Measurements from ENCODE around the gene DNM3. TPM values are rescaled to one million over a fixed set of nuclear protein-coding genes. Genes with fewer than 3 reads are reported as not detected.

Gene DNM3
- total RNA-seq, 1 donor = 0.72 TPM

- no peak for TF ChIP-seq CTCF (IDR thresholded peaks at IDR 0.05; ENCODE audit: extremely low read depth, low read depth, low read length)
- Histone ChIP-seq H3K4me3 (ENCODE audit: insufficient read depth, low read length) (no peak overlapping the region), H3K27me3 (ENCODE audit: insufficient read depth, low read length) (no peaks in the 10 kb centered on the region), H2AFZ (ENCODE audit: low read length) (no peak overlapping the region), H3K27ac (ENCODE audit: low read depth, low read length) (no peak overlapping the region), H3K4me2 (ENCODE audit: insufficient read depth, low read length) (no peak overlapping the region), H3K9me3 (ENCODE audit: low read depth, low read length) (no peaks in the 10 kb centered on the region), H3K79me2 (ENCODE audit: insufficient read depth, low read length) (no peaks in the 10 kb centered on the region), H3K4me1 (ENCODE audit: insufficient read depth, low read length) (no peaks in the 10 kb centered on the region), H4K20me1 (ENCODE audit: insufficient read depth, low read length) (no peaks in the 10 kb centered on the region), H3K36me3 (ENCODE audit: insufficient read depth, low read length) (no peaks in the 10 kb centered on the region)
- DNase-seq (ENCODE audit: insufficient read length, low spot score, missing footprints) = no peak
These were observed 163.4 kb downstream of the DNM3 start for GRCh38 chr1:172004671-172005070.

- no peak overlapping the region for H3K27ac ChIP-seq (ENCODE audit: low read depth, low read length)
- H3K79me2 ChIP-seq (ENCODE audit: insufficient read depth, low read length) = no peaks in the 10 kb centered on the region
- no peaks in the 10 kb centered on the region for H3K36me3 ChIP-seq (ENCODE audit: insufficient read depth, low read length)
- H2AFZ ChIP-seq (ENCODE audit: low read length) = no peak overlapping the region
- no peaks in the 10 kb centered on the region for H4K20me1 ChIP-seq (ENCODE audit: insufficient read depth, low read length)
- no peak for DNase-seq (ENCODE audit: insufficient read length, low spot score, missing footprints)
- no peaks in the 10 kb centered on the region for H3K4me1 ChIP-seq (ENCODE audit: insufficient read depth, low read length)
- H3K9me3 ChIP-seq (ENCODE audit: low read depth, low read length) = no peaks in the 10 kb centered on the region
- TF ChIP-seq CTCF (IDR thresholded peaks at IDR 0.05; ENCODE audit: extremely low read depth, low read depth, low read length) = no peak
- no peaks in the 10 kb centered on the region for H3K27me3 ChIP-seq (ENCODE audit: insufficient read depth, low read length)
- no peak overlapping the region for H3K4me3 ChIP-seq (ENCODE audit: insufficient read depth, low read length)
- H3K4me2 ChIP-seq (ENCODE audit: insufficient read depth, low read length) = no peak overlapping the region
These were observed 164.6 kb downstream of the DNM3 start for GRCh38 chr1:172005856-172006255.

- Histone ChIP-seq H3K27ac (ENCODE audit: low read depth, low read length) (no peak overlapping the region), H3K4me2 (ENCODE audit: insufficient read depth, low read length) (no peak overlapping the region), H3K36me3 (ENCODE audit: insufficient read depth, low read length) (no peaks in the 10 kb centered on the region), H3K79me2 (ENCODE audit: insufficient read depth, low read length) (no peaks in the 10 kb centered on the region), H3K27me3 (ENCODE audit: insufficient read depth, low read length) (no peaks in the 10 kb centered on the region), H3K4me3 (ENCODE audit: insufficient read depth, low read length) (no peak overlapping the region), H3K4me1 (ENCODE audit: insufficient read depth, low read length) (no peaks in the 10 kb centered on the region), H2AFZ (ENCODE audit: low read length) (no peak overlapping the region), H4K20me1 (ENCODE audit: insufficient read depth, low read length) (no peaks in the 10 kb centered on the region), H3K9me3 (ENCODE audit: low read depth, low read length) (no peaks in the 10 kb centered on the region)
- TF ChIP-seq CTCF (IDR thresholded peaks at IDR 0.05; ENCODE audit: extremely low read depth, low read depth, low read length) = no peak
- no peak for DNase-seq (ENCODE audit: insufficient read length, low spot score, missing footprints)
These were observed 165.4 kb downstream of the DNM3 start for GRCh38 chr1:172006660-172007059.

GRCh38 chr1:172018727-172019311, 177.5 kb downstream of the DNM3 start:
- no peaks in the 10 kb centered on the region for H3K27me3 ChIP-seq (ENCODE audit: insufficient read depth, low read length)
- no peak for DNase-seq (ENCODE audit: insufficient read length, low spot score, missing footprints)
- no peaks in the 10 kb centered on the region for H3K36me3 ChIP-seq (ENCODE audit: insufficient read depth, low read length)
- no peak overlapping the region for H3K4me2 ChIP-seq (ENCODE audit: insufficient read depth, low read length)
- H3K27ac ChIP-seq (ENCODE audit: low read depth, low read length) = no peak overlapping the region
- H4K20me1 ChIP-seq (ENCODE audit: insufficient read depth, low read length) = no peaks in the 10 kb centered on the region
- no peaks in the 10 kb centered on the region for H3K4me1 ChIP-seq (ENCODE audit: insufficient read depth, low read length)
- no peak overlapping the region for H2AFZ ChIP-seq (ENCODE audit: low read length)
- H3K4me3 ChIP-seq (ENCODE audit: insufficient read depth, low read length) = no peak overlapping the region
- no peaks in the 10 kb centered on the region for H3K9me3 ChIP-seq (ENCODE audit: low read depth, low read length)
- no peaks in the 10 kb centered on the region for H3K79me2 ChIP-seq (ENCODE audit: insufficient read depth, low read length)
- TF ChIP-seq CTCF (IDR thresholded peaks at IDR 0.05; ENCODE audit: extremely low read depth, low read depth, low read length) = no peak

All from osteoblast (primary cell).